ENCODE data around the gene LRMDA. TPM values are rescaled to one million over a fixed set of nuclear protein-coding genes. Genes with fewer than 3 reads are reported as not detected.

The LRMDA gene
- polyA plus RNA-seq, 3 donors: 39.8 to 59.6 (median 56.4) TPM

GRCh38 chr10:75600833-75601232 lies 169.4 kb downstream of the LRMDA start:
- Histone ChIP-seq H3K9ac (ENCODE audit: insufficient read depth, low read length, poor library complexity, severe bottlenecking) (no peak overlapping the region), H3K27me3 (ENCODE audit: control insufficient read depth in 2 of 2, insufficient read depth in 2 of 2, low read length in 2 of 2) (no peaks in the 10 kb centered on the region), H3K79me2 (ENCODE audit: insufficient read depth, low read length) (peaks cover 42% of the 10 kb centered on the region), H3K4me2 (replicated peaks; ENCODE audit: extremely low read depth, low read length, poor library complexity, severe bottlenecking) (no peak overlapping the region), H3K4me3 (replicated peaks in 1 of 3; ENCODE audit: low read depth in 2 of 3, low read length in 3 of 3) (no peak overlapping the region), H4K20me1 (ENCODE audit: insufficient read depth, low read length) (peaks cover 3% of the 10 kb centered on the region), H2AFZ (ENCODE audit: insufficient read depth, low read depth, low read length, poor library complexity, severe bottlenecking) (no peak overlapping the region), H3K4me1 (ENCODE audit: control insufficient read depth in 1 of 2, insufficient read depth in 2 of 2, low read length in 2 of 2) (no peaks in the 10 kb centered on the region), H3K27ac (ENCODE audit: low read depth in 1 of 2, low read length in 2 of 2) (no peak overlapping the region), H3K36me3 (replicated peaks in 1 of 2; ENCODE audit: control insufficient read depth in 1 of 2, insufficient read depth in 2 of 2, low read length in 2 of 2) (no peaks in the 10 kb centered on the region), H3K9me3 (replicated peaks in 1 of 2; ENCODE audit: control insufficient read depth in 1 of 2, insufficient read depth in 1 of 2, low read length in 2 of 2) (no peaks in the 10 kb centered on the region)
- no peak for DNase-seq
- Mint-ChIP-seq H3K4me3 (no peak overlapping the region), H3K36me3 (peaks cover 2 to 9% of the 10 kb centered on the region in 2 donors), H3K27me3 (ENCODE audit: low read depth in 3 of 3) (peaks cover 0 to 2% (median 0%) of the 10 kb centered on the region in 3 donors), H3K4me1 (peaks cover 2% of the 10 kb centered on the region), H3K9me3 (no peaks in the 10 kb centered on the region), H3K27ac (no peak overlapping the region)
- intact Hi-C loops (cut with micrococcal nuclease): no loop called here
- no peak for TF ChIP-seq CTCF (IDR thresholded peaks at IDR 0.05)
- WGBS (ENCODE audit: insufficient coverage): 70% methylated on average over 2 of the region's 4 CpGs

GRCh38 chr10:75602341-75602740 lies 170.9 kb downstream of the LRMDA start:
- no peaks in the 10 kb centered on the region for H3K27me3 ChIP-seq (ENCODE audit: control insufficient read depth in 2 of 2, insufficient read depth in 2 of 2, low read length in 2 of 2)
- H3K27ac Mint-ChIP-seq: no peak overlapping the region
- WGBS (ENCODE audit: insufficient coverage): no CpG with 5 or more reads among the region's 2 CpGs
- no peaks in the 10 kb centered on the region for H3K27me3 Mint-ChIP-seq (ENCODE audit: low read depth in 3 of 3)
- H3K36me3 Mint-ChIP-seq: peaks cover 2 to 13% of the 10 kb centered on the region in 2 donors
- H4K20me1 ChIP-seq (ENCODE audit: insufficient read depth, low read length): no peaks in the 10 kb centered on the region
- DNase-seq: no peak
- TF ChIP-seq CTCF (IDR thresholded peaks at IDR 0.05): no peak
- no peak overlapping the region for H3K27ac ChIP-seq (ENCODE audit: low read depth in 1 of 2, low read length in 2 of 2)
- H3K9ac ChIP-seq (ENCODE audit: insufficient read depth, low read length, poor library complexity, severe bottlenecking): no peak overlapping the region
- no peak overlapping the region for H3K4me2 ChIP-seq (replicated peaks; ENCODE audit: extremely low read depth, low read length, poor library complexity, severe bottlenecking)
- H3K9me3 ChIP-seq (replicated peaks in 1 of 2; ENCODE audit: control insufficient read depth in 1 of 2, insufficient read depth in 1 of 2, low read length in 2 of 2): no peaks in the 10 kb centered on the region
- H3K4me3 Mint-ChIP-seq: no peak overlapping the region
- H2AFZ ChIP-seq (ENCODE audit: insufficient read depth, low read depth, low read length, poor library complexity, severe bottlenecking): no peak overlapping the region
- H3K4me3 ChIP-seq (replicated peaks in 1 of 3; ENCODE audit: low read depth in 2 of 3, low read length in 3 of 3): no peak overlapping the region
- H3K4me1 Mint-ChIP-seq: peaks cover 8% of the 10 kb centered on the region
- no peaks in the 10 kb centered on the region for H3K9me3 Mint-ChIP-seq
- H3K79me2 ChIP-seq (ENCODE audit: insufficient read depth, low read length): peaks cover 39% of the 10 kb centered on the region
- no peaks in the 10 kb centered on the region for H3K4me1 ChIP-seq (ENCODE audit: control insufficient read depth in 1 of 2, insufficient read depth in 2 of 2, low read length in 2 of 2)
- intact Hi-C loops (cut with micrococcal nuclease): no loop called here
- no peaks in the 10 kb centered on the region for H3K36me3 ChIP-seq (replicated peaks in 1 of 2; ENCODE audit: control insufficient read depth in 1 of 2, insufficient read depth in 2 of 2, low read length in 2 of 2)

Data from CD14-positive monocyte (primary cell).